Progenitor cell of endocrine pancreas (in vitro differentiated cells): Measurements from ENCODE around the gene KIF7. TPM values are rescaled to one million over a fixed set of nuclear protein-coding genes. Genes with fewer than 3 reads are reported as not detected.

Source experiments
- DNase-seq: peaks from one replicate; pipeline ENCODE4 v3.0.0; 2021; ENCODE audit warnings: low spot score; ENCODE audit not compliant: unreplicated experiment
- H3K27ac Mint-ChIP-seq: 2 replicates; pipeline ENCODE4 v1.8.0; 2021; ENCODE audit warnings: mild to moderate bottlenecking, moderate library complexity, mixed read lengths
- H3K27me3 Mint-ChIP-seq: 2 replicates; pipeline ENCODE4 v1.8.0; 2021; ENCODE audit warnings: mixed read lengths
- H3K36me3 Mint-ChIP-seq: 2 replicates; pipeline ENCODE4 v1.8.0; 2022; ENCODE audit warnings: mixed read lengths; ENCODE audit not compliant: insufficient read depth
- H3K4me1 Mint-ChIP-seq: 2 replicates; pipeline ENCODE4 v1.8.0; 2021; ENCODE audit warnings: low read depth, mixed read lengths
- H3K4me3 Mint-ChIP-seq: 2 replicates; pipeline ENCODE4 v1.8.0; 2021; ENCODE audit warnings: low read depth, mild to moderate bottlenecking, moderate library complexity, mixed read lengths
- H3K9me3 Mint-ChIP-seq: 2 replicates; pipeline ENCODE4 v1.8.0; 2021; ENCODE audit warnings: low read depth, mixed read lengths
- total RNA-seq: library from RNA; stranded (reverse); gene quantifications from 2 replicates; pipeline ENCODE4 v1.2.1, GENCODE V29; 2021
- TF ChIP-seq, protein P1 (sequence below): fragments of 200-600 bp; sonication (generic); IDR thresholded peaks from one replicate; pipeline ENCODE4 v1.5.0; 2021; ENCODE audit warnings: antibody characterized with exemption, mild to moderate bottlenecking; ENCODE audit not compliant: unreplicated experiment

Gene KIF7
- total RNA-seq, 1 donor from 2014 or later, result 22.8 TPM

DNA sequence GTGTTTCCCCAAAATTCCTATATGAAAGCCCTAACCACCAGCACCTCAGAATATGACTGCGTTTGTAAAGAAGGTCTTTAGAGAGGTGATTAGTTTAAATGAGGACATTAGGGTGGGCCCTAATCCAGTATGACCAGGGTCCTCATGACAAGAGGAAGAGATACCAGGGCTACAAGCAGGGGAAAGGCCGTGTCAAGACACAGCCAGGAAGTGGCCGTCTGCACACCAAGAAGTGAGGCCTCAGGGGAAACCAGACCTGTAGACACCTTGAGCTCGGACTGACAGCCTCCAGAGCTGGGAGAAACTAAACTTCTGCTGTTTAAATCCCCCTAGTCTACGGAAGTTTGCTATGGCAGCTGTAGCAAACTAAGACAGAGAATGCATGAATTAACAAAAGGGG lies 14.2 kb downstream of the KIF7 start:
- DNase-seq, result no peak
- H3K4me3 Mint-ChIP-seq, result no peak overlapping the region
- peaks cover 28% of the 10 kb centered on the region for H3K36me3 Mint-ChIP-seq
- no peak overlapping the region for H3K27ac Mint-ChIP-seq
- H3K27me3 Mint-ChIP-seq, result no peaks in the 10 kb centered on the region
- TF ChIP-seq, protein P1, sequence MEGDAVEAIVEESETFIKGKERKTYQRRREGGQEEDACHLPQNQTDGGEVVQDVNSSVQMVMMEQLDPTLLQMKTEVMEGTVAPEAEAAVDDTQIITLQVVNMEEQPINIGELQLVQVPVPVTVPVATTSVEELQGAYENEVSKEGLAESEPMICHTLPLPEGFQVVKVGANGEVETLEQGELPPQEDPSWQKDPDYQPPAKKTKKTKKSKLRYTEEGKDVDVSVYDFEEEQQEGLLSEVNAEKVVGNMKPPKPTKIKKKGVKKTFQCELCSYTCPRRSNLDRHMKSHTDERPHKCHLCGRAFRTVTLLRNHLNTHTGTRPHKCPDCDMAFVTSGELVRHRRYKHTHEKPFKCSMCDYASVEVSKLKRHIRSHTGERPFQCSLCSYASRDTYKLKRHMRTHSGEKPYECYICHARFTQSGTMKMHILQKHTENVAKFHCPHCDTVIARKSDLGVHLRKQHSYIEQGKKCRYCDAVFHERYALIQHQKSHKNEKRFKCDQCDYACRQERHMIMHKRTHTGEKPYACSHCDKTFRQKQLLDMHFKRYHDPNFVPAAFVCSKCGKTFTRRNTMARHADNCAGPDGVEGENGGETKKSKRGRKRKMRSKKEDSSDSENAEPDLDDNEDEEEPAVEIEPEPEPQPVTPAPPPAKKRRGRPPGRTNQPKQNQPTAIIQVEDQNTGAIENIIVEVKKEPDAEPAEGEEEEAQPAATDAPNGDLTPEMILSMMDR, result no peak
- no peaks in the 10 kb centered on the region for H3K4me1 Mint-ChIP-seq
- peaks cover 3% of the 10 kb centered on the region for H3K9me3 Mint-ChIP-seq

DNA sequence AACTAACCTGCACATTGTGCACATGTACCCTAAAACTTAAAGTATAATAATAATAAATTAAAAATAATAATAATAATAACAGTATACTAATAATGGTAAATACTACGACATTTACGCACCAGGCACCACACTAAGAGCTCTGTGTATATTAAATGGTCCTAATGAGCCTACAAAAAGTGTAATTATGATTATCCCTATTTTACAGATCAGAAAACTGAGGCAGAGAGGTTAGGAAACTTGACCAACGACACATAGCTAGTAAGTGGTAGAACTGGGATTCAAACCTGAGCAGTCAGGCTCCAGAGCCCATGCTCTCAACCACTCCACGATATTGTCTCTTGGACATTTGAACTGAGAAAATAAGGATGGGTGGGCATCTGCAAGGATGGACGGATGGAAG lies 15.0 kb downstream of the KIF7 start:
- Mint-ChIP-seq H3K36me3 (peaks cover 32% of the 10 kb centered on the region), H3K27me3 (no peaks in the 10 kb centered on the region), H3K4me1 (no peaks in the 10 kb centered on the region), H3K4me3 (no peak overlapping the region), H3K9me3 (peaks cover 3% of the 10 kb centered on the region), H3K27ac (no peak overlapping the region)
- TF ChIP-seq, protein P1, result no peak
- no peak for DNase-seq

DNA sequence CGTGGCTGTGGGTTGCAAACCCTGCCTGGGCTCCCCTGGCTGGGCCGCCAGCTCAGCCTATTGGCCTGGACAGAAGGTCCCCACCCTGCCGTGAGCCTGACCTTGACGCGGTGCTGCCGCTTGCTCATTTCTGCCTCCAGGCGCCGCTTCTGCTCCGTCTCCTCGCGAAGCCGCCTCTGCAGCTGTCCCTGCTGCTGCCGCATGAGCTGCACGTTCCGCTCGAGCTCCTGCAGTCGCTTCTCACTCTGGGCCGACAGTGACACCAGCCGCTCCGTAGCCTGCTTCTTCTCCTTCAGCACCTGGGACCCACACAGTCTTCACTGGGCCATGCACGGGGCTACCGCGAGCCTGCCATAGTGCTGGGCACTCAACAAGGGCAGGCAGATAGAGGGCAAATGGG lies 21.7 kb downstream of the KIF7 start:
- no peaks in the 10 kb centered on the region for H3K27me3 Mint-ChIP-seq
- H3K4me3 Mint-ChIP-seq, result no peak overlapping the region
- H3K36me3 Mint-ChIP-seq, result peaks cover 44% of the 10 kb centered on the region
- no peak overlapping the region for H3K27ac Mint-ChIP-seq
- DNase-seq, result no peak
- H3K4me1 Mint-ChIP-seq, result no peaks in the 10 kb centered on the region
- H3K9me3 Mint-ChIP-seq, result no peaks in the 10 kb centered on the region
- TF ChIP-seq, protein P1, result no peak

DNA sequence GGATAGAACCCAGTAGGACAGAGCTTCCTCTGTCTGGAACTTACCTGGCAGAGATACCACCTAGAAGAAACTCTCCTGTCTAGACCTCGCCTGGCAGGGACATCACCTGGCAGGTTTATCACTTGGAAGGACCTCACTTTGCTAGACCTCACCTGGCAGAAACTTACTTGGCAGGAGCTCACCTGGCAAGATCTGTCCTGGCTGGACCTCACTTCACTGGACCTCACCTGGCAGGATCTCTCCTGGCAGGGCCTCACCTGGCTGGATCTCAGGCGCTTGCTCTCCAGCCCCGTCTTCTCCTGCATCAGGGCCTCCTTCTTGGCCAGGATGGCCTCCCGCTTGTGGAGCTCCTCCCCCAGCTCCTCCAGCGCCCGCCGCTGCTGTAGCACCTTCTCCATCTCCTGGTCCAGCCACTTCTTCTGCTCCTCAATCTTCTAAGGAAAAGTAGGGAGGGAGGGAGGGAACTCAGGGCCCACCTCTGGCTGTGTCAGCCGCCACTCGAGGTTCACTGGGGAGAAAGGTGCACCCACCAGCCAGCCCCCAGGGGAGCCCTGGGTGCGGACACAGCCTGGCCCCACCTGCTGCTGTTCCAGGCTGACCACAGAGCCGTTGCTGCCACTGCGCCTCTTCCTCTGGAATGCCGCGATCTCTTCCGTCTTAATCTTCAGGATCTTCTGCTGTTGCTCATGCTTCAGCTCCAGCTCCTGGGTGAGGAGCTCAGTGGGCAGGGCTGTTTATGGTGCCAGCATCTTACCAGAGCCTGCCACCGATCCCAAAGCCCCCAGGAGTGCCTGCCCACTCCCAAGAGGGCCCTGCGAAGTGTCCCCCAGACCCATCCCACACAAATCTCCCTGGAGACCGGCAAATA lies 22.5 kb downstream of the KIF7 start:
- TF ChIP-seq, protein P1, result no peak
- no peak for DNase-seq
- Mint-ChIP-seq H3K27me3 (no peaks in the 10 kb centered on the region), H3K4me3 (no peak overlapping the region), H3K9me3 (no peaks in the 10 kb centered on the region), H3K36me3 (peaks cover 47% of the 10 kb centered on the region), H3K27ac (peak overlapping the region; percentile 41), H3K4me1 (no peaks in the 10 kb centered on the region)

DNA sequence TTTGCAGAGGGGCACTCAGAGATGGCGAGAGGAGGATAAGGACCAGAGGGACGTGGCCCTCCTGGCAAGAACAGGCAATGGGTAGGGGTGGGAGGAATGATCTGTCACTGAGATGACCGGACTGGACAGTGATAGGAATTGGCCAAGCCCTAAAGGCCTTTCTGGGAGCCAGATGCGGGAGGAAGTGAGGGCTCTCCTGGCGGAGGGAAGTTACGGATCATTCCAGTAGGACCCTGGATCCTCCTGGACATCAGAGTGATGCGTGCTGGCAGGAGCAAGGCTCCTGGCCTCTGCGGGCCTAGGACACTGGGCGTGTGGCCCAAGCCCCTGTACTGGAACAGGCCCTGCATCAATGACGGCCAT lies 23.4 kb downstream of the KIF7 start:
- no peak for DNase-seq
- Mint-ChIP-seq H3K36me3 (peaks cover 46% of the 10 kb centered on the region), H3K27me3 (no peaks in the 10 kb centered on the region), H3K27ac (peak overlapping the region; percentile 16), H3K4me1 (no peaks in the 10 kb centered on the region), H3K4me3 (no peak overlapping the region), H3K9me3 (no peaks in the 10 kb centered on the region)
- TF ChIP-seq, protein P1, result no peak
